NCI-H146 (cell line): ENCODE measurements around the gene ASTN1.

Experiments
- DNase-seq: peaks from one replicate; lab custom pipeline; 2025; lab: John Stamatoyannopoulos, UW

ASTN1 gene

DNA sequence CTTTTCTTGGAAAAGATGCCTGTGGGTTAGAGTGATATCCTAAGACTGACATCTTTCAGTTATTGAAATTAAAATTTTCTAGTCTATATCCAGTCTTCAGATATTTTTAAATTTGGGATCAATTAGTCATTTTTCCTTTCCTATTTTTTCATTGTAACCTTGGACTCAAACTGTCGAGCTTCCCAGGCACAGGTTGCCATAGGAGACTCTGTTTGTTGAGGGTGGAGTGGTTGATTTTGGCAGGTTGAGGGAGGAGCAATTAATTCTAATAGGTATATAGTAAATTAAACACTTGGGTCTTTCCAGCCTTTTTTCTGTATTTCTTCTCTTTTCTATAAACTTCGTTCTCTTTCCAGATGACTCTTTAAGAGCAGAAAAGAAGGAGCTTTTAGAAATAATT lies 326.8 kb downstream of the ASTN1 start:
- DNase-seq, result no peak

DNA sequence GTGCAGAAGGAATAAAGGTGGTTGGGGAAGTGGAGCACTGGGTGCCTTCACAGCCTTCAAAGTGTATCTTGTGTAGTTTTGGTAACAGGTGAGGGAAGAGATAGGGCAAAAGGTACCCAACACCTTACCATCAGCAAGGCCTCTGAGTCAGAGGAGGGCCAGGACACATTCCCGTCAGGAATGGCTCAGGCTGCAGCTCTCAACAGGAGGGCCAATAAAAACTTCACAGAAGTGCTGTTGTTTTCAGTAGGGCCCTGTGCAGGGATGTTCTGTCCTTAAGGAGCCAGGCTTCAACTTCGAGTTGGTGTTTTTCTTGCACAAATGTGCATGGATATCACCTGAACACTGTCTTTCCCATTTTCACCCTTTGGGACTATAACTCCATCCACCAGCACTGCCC lies 333.4 kb downstream of the ASTN1 start:
- DNase-seq, result no peak

DNA sequence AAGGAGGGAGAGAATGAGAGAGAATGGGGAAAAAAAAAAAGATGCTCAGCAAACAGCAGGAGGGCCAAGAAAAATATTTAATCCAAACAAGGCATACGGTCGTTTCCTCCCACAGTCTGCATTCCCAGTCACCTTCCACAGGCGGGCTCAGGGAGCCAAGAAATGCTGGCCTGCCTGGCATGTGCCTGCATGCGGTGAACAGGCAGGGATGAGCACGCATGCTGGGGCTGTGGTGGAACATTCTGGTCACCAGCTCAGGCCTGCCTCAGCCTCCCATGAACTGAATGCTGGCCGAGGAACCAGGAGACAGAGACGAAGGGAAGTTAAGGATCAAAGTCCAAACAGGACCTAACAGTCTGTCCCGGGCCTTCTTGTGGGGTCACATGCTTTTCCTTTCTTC lies 335.3 kb downstream of the ASTN1 start:
- DNase-seq, result no peak

DNA sequence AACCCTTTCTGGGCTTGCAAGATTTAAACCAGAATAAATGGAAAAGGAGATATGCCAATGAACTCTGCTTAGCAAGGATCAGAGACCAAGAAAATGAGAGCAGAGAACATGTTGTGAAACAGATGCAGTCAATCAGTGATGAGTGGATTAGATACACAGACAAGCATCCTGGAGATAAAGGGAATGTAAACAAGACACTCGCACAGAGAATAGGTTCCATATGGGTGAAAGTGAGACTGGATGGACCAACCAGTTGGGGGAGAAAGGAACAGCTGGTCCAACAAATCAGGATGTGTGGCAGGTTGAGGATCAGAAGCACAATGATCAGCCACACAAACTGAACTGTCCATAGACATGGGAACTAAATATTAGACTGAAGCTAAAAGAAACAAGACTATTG lies 338.2 kb downstream of the ASTN1 start:
- no peak for DNase-seq

DNA sequence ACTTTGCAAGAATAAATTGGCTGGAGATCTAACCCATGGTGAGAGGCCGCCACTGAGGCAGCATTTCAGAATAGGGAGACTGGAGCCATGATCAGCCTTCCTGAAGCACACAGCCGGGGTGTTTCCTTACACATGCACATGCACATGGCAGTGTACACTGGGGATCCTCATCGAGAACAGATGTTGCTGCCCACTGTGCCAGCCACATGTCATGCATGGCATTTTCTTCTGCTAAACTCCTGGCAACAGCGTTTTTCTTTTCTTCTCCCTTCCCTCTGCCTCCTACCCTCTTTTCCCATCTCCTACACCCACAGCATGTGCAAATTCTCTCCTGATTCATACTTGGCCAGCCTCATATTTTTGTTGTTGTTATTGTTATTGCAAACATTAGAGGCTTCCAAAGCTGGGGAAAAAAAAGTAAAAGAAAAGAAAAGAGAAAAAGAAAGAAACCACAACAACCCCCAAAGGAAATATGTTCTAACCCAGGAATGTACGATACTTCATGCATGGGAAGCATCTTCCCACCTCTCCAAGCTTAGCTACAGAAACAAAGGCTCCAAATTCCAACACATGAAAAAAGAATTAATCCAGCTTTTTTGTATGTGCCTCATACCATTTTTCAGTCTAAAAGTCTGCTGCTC lies 344.0 kb downstream of the ASTN1 start:
- no peak for DNase-seq

- no peak for DNase-seq
These were observed 348.3 kb downstream of the ASTN1 start for GRCh38 chr1:176816232-176816631.

DNA sequence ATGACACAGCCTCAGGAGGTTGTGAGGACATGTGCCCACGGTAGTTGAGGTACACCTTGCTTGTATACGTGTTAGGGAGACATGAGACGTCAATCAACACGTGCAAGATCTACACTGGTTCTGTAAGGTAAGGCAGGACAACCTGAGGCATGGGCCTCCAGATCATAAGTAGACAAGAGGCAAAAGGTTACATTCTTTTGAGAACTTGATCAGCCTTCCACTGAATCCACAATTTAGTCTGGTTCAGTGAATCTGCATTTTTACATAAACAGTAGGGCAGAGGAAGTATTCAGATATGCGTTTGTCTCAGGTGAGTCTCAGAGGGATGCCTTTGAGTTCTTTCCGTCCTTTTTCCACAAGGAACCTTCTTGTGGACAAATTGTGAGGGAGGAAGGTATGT lies 348.9 kb downstream of the ASTN1 start:
- no peak for DNase-seq

DNA sequence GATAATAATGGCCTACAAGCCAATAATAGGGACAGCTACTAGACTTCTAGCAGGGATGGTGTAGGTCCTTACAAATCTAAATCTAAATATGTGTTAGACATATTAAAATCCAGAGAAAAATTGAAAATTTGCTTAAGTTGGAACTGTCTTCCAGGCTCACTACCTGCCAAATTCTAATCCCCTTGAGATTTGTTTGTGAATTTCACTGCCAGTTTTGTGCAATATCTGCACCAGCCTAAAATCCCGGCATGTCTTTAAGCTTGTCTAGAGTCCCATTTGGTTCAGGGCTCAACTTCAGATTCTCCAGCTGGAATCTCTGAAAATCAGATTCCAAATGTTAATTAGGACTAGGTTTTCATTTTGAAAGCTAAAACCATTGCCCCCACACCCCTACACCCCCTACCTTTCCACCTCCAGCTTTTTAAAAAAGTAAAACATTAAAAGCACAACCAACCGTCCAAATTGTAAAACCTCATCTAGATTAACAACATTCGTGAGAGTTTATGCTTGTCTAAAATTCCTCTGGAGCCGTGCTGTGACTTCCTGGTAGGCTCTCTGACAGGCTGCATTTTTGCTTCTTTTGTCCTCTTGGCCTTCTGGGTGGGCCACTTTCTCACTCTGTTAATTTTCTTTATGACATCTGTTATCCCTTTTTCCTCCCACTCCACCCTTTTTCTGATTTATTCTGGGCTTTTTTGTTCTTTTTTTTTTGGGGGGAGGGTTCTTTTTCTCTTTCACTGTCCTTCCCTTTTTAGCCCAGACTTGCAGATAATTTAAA lies 352.8 kb downstream of the ASTN1 start:
- no peak for DNase-seq

- DNase-seq, result no peak
These were observed 355.2 kb downstream of the ASTN1 start for GRCh38 chr1:176809292-176809691.
